GM06990 (cell line): ENCODE data around the gene OAT.
A peak's percentile ranks its signal among the peaks of the same experiment; 100 is the strongest.
"Not testable (repeated sequence)": the region's sequence is repeated elsewhere in the genome, so short reads cannot be mapped to it uniquely, and the experiment has no call there.

ENCODE experiments used
- DNase-seq: peaks from one replicate; pipeline ENCODE4 v3.0.0-alpha.2; 2011; ENCODE audit not compliant: insufficient read length; ENCODE audit errors: extremely low read depth
- H3K27me3 ChIP-seq: replicated peaks from 2 replicates; pipeline ENCODE4 v1.6.0; 2011; ENCODE audit warnings: low read length; ENCODE audit not compliant: control insufficient read depth, insufficient read depth
- H3K36me3 ChIP-seq: 2 replicates; pipeline ENCODE4 v1.5.1; 2011; ENCODE audit warnings: low read length; ENCODE audit not compliant: control insufficient read depth, insufficient read depth
- H3K4me3 ChIP-seq: replicated peaks from 2 replicates; pipeline ENCODE4 v1.5.1; 2011; ENCODE audit warnings: low read depth, mild to moderate bottlenecking, control low read depth, low read length
- TF ChIP-seq, protein P1 (sequence below): IDR thresholded peaks from 2 replicates; pipeline ENCODE4 v1.5.1; 2011; ENCODE audit warnings: low read length, control low read depth, mild to moderate bottlenecking, inconsistent platforms; ENCODE audit not compliant: insufficient read depth, poor library complexity, severe bottlenecking

Gene OAT

DNA sequence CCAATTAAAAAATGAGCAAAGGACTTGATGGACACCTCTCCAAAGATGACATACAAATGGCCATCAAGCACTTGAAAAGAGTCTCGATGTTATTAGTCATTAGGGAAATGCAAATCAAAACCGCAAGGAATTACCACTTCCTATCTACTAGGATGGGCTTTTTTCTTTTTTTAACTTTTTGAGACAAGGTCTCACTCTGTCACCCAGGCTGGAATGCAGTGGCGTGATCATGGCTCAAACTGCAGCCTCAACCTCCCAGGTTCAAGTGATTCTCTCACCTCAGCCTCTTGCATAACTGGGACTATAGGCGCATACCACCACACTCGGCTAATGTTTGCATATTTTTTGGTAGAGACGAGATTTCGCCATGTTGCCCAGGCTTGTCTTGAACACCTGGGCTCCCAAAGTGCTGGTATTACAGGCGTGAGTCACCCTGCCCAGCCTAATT lies 17.5 kb upstream of the OAT start:
- no peak overlapping the region for H3K4me3 ChIP-seq
- H3K36me3 ChIP-seq: no peaks in the 10 kb centered on the region
- DNase-seq: peak; percentile 35
- no peaks in the 10 kb centered on the region for H3K27me3 ChIP-seq
- TF ChIP-seq, protein P1, sequence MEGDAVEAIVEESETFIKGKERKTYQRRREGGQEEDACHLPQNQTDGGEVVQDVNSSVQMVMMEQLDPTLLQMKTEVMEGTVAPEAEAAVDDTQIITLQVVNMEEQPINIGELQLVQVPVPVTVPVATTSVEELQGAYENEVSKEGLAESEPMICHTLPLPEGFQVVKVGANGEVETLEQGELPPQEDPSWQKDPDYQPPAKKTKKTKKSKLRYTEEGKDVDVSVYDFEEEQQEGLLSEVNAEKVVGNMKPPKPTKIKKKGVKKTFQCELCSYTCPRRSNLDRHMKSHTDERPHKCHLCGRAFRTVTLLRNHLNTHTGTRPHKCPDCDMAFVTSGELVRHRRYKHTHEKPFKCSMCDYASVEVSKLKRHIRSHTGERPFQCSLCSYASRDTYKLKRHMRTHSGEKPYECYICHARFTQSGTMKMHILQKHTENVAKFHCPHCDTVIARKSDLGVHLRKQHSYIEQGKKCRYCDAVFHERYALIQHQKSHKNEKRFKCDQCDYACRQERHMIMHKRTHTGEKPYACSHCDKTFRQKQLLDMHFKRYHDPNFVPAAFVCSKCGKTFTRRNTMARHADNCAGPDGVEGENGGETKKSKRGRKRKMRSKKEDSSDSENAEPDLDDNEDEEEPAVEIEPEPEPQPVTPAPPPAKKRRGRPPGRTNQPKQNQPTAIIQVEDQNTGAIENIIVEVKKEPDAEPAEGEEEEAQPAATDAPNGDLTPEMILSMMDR: no peak

DNA sequence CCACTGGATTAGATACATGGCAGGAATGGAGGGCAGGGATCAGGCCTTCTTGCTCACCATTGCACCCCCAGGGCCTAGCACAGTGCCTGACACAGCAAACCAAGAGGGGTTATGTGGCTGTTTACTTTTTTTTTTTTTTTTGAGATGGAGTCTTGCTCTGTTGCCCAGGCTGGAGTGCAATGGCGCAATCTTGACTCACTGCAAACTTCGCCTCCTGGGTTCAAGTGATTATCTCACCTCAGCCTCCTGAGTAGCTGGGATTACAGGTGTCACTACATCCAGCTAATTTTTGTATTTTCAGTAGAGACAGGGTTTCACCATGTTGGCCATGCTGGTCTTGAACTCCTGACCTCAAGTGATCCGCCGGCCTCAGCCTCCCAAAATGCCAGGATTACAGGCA lies 17.0 kb upstream of the OAT start:
- not testable (repeated sequence) for H3K27me3 ChIP-seq, DNase-seq, H3K4me3 ChIP-seq, H3K36me3 ChIP-seq

DNA sequence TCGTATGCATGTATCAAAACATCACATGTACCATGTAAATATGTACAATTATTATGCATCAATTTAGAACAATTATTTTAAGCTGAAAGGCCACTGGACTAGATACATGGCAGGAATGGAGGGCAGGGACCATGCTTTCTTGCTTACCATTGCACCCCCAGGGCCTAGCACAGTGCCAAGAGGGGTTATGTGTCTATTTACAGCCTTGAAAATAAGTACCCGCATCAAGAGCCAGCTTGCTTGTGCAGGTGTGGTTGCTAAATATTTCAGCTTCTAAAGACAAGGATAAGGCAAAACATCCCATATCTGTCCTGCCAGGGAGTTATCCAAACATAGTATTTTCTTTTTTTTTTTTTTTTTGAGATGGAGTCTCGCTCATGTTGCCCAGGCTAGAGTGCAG lies 14.7 kb upstream of the OAT start:
- Histone ChIP-seq H3K4me3 (no peak overlapping the region), H3K36me3 (no peaks in the 10 kb centered on the region), H3K27me3 (no peaks in the 10 kb centered on the region)
- DNase-seq: no peak
- TF ChIP-seq, protein P1: no peak

DNA sequence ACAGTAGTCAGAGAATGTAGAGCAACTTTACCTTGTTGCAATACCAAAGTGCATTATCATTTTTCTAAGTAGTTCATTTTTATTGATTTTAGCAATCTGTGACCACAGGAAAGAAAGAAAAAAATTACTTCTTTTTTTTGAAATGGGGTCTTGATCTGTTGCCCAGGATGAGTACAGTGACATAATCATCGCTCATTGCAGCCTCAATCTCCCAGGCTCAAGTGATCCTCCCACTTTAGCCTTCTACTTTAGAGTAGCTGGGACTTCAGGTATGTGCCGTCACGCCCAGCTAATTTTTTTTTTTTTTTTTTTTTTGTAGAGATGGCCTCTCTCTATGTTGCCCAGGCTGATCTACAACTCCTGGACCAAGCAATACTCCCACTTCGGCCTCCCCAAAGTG lies 11.4 kb upstream of the OAT start:
- Histone ChIP-seq H3K36me3 (no peaks in the 10 kb centered on the region), H3K27me3 (no peaks in the 10 kb centered on the region; the same call in 1 of the 2 replicates), H3K4me3 (no peak overlapping the region)
- TF ChIP-seq, protein P1: no peak
- DNase-seq: no peak

DNA sequence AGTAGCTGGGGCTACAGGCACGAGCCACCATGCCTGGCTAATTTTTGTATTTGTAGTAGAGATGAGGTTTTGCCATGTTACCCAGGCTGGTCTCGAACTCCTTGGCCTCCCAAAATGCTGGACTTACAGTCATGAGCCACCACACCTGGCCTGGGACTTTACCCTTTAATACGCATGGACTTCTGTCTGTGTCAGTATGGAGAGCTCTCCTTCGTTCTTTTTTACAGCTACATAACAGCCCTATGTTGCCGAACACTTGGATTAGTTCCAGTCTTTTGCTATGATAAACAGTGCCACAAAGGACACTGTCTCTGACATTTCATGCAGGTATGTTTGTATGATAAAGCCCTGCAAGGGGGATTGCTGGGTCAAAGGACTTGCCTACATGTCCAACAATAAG lies 10.9 kb upstream of the OAT start:
- TF ChIP-seq, protein P1: no peak
- no peak for DNase-seq
- Histone ChIP-seq H3K36me3 (no peaks in the 10 kb centered on the region), H3K27me3 (no peaks in the 10 kb centered on the region; the same call in 1 of the 2 replicates), H3K4me3 (no peak overlapping the region)

DNA sequence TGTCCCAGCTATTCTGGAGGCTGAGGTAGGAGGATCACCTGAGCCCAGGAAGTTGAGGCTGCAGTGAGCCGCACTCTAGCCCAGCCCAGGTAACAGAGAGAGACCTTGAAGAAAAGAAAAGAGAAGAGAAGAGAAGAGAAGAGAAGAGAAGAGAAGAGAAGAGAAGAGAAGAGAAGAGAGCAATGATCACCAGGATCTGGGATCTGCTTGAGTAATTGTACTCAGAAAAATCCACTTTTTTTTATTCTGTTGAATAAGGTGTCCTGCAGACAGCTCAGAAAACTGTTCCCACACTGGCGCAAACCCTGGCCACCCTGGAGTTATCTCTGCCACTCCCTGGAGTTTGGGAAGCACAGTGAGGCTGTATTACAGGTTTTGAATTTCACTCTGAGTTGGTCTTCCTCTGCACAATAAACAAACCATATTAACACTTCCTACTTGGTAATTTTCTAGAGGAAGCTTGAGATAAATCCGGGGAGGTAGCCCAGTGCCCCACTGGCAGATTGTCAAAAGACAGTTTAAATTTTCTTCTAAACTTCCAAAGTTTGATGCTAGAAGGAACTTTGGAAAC lies 9.6 kb upstream of the OAT start:
- H3K36me3 ChIP-seq: no peaks in the 10 kb centered on the region
- no peaks in the 10 kb centered on the region; the same call in 1 of the 2 replicates for H3K27me3 ChIP-seq
- DNase-seq: no peak
- no peak overlapping the region for H3K4me3 ChIP-seq
- TF ChIP-seq, protein P1: no peak
